Hepatocyte (in vitro differentiated cells): Measurements from ENCODE around the gene PDZK1.

Source experiments
- CTCF ChIP-seq: fragments of 200-600 bp; sonication (generic); IDR thresholded peaks from 2 replicates; pipeline ENCODE4 v1.5.1; 2016; ENCODE audit warnings: antibody characterized with exemption, mild to moderate bottlenecking; ENCODE audit not compliant: poor library complexity
- EZH2 ChIP-seq: fragments of 200-600 bp; sonication (generic); IDR thresholded peaks from 2 replicates; pipeline ENCODE4 v1.6.1; 2016; ENCODE audit warnings: antibody characterized with exemption, mild to moderate bottlenecking, borderline replicate concordance
- EZH2phosphoT487 ChIP-seq: fragments of 200-600 bp; sonication (generic); IDR thresholded peaks from one replicate; pipeline ENCODE4 v1.6.1; 2018; ENCODE audit warnings: antibody characterized with exemption, mild to moderate bottlenecking, low read depth, moderate library complexity; ENCODE audit not compliant: unreplicated experiment, severe bottlenecking

GRCh38 chr1:145689922-145690321, 17.2 kb downstream of the PDZK1 start:
- TF ChIP-seq CTCF (no peak), EZH2 (no peak), EZH2phosphoT487 (no peak)
